OCI-LY3 (cell line): ENCODE measurements around the gene LPP.

ENCODE experiments used
- EZH2phosphoT487 ChIP-seq: fragments of 200-600 bp; shearing (Covaris generic); IDR thresholded peaks from 2 replicates; pipeline ENCODE4 v1.6.1; 2018; ENCODE audit warnings: antibody characterized with exemption, mixed run types, low read depth
- TF ChIP-seq, protein P1 (sequence below): fragments of 200-600, 300-600 bp; sonication (generic); IDR thresholded peaks from 2 replicates; pipeline ENCODE4 v1.5.1; 2014; ENCODE audit warnings: antibody characterized with exemption, low read length, low read depth

DNA sequence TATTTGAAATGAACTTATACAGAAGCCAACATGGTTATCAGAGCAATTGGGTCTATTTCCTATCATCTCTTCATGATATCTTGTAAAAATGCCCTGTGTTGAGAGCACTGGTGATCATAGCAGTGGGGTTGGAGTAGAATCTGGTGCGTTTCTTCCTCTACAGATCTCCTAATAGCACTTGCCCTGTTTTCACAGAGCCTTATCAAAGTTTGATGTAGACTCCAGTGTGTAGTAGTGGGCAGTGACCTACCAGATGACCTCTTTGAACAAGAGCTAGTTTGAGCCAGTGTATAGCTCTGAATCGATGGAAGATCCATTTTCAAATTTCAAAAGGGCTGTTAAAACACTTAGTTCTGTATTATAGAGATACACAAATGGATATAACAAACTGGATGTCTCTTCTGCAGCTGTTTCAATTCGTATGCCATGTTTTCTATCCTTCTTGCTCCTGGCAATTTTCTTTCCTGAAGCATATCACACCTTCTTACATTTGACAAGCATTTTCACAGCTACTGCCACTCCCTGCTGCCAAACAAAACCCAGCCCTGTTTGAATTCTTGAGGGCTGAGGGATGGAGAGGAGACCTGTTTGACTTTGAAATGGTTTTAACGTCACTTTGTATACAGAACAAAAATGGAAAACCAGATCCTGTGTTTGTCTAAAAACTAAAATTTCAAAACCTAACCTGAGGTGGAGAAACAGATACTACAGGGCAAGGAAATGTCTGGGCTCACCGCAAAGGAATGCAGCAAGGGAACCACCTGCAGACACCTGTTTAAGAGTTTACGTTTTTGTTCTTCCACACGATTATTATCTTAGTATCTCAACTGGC lies 663.4 kb downstream of the LPP start:
- TF ChIP-seq, protein P1, sequence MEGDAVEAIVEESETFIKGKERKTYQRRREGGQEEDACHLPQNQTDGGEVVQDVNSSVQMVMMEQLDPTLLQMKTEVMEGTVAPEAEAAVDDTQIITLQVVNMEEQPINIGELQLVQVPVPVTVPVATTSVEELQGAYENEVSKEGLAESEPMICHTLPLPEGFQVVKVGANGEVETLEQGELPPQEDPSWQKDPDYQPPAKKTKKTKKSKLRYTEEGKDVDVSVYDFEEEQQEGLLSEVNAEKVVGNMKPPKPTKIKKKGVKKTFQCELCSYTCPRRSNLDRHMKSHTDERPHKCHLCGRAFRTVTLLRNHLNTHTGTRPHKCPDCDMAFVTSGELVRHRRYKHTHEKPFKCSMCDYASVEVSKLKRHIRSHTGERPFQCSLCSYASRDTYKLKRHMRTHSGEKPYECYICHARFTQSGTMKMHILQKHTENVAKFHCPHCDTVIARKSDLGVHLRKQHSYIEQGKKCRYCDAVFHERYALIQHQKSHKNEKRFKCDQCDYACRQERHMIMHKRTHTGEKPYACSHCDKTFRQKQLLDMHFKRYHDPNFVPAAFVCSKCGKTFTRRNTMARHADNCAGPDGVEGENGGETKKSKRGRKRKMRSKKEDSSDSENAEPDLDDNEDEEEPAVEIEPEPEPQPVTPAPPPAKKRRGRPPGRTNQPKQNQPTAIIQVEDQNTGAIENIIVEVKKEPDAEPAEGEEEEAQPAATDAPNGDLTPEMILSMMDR: no peak
- no peak for TF ChIP-seq EZH2phosphoT487
